Neutrophil (primary cell): Measurements from ENCODE around the gene ATP2B3.

Experiments used
- H3K27ac ChIP-seq: fragments of 200-600 bp; sonication (generic); 2 replicates; pipeline ENCODE4 v1.5.1; 2016; ENCODE audit warnings: mild to moderate bottlenecking, moderate library complexity
- H3K27me3 ChIP-seq: fragments of 200-600 bp; sonication (generic); 2 replicates; pipeline ENCODE4 v1.6.0; 2016; ENCODE audit warnings: mild to moderate bottlenecking
- H3K36me3 ChIP-seq: fragments of 200-600 bp; sonication (generic); 2 replicates; pipeline ENCODE4 v1.5.1; 2017
- H3K4me1 ChIP-seq, 2 experiments: fragments of 200-600 bp in 1 of 2; sonication (generic) in 1 of 2; 1 replicate in 1 of 2; 2 replicates in 1 of 2; pipeline versions ENCODE4 v1.5.1 to v1.6.1; 2013 to 2016; ENCODE audit warnings: low read depth in 1 of 2, low read length in 1 of 2, mild to moderate bottlenecking in 1 of 2, moderate library complexity in 1 of 2; ENCODE audit not compliant: control insufficient read depth in 1 of 2, insufficient read depth in 1 of 2
- H3K4me3 ChIP-seq, 2 experiments: fragments of 200-600 bp in 1 of 2; sonication (generic) in 1 of 2; 1 replicate in 1 of 2; 2 replicates in 1 of 2; pipeline ENCODE4 v1.5.1; 2013 to 2016; ENCODE audit warnings: low read depth in 1 of 2, low read length in 1 of 2, mild to moderate bottlenecking in 1 of 2, moderate library complexity in 1 of 2
- H3K9me3 ChIP-seq: fragments of 200-600 bp; sonication (generic); 2 replicates; pipeline ENCODE4 v1.5.1; 2016
- TF ChIP-seq, protein P1 (sequence below): fragments of 200-600 bp; sonication (generic); IDR thresholded peaks from 2 replicates; pipeline ENCODE4 v1.5.1; 2016; ENCODE audit warnings: antibody characterized with exemption

Gene ATP2B3

DNA sequence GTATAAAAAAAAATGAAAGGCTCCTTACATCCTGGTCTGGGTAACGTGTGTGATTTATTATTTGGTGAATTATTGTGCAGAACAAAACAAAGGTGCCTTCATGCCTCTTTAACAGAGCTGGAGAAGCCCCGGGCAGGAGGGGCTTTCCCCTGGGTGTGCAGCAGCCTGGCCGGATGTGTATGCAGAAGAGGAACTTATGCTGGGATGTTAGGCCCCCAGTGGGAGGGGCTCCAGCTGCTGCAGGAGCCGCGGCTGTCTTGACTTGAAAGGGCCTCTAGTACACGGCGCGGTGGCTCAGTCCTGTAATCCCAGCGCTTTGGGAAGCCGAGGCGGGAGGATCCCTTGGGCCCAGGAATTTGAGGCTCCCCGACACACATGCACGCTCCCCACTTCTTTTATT lies 65.5 kb downstream of the ATP2B3 start:
- no peak overlapping the region for H3K4me3 ChIP-seq
- H3K9me3 ChIP-seq: no peaks in the 10 kb centered on the region
- H3K27me3 ChIP-seq: no peaks in the 10 kb centered on the region
- TF ChIP-seq, protein P1, sequence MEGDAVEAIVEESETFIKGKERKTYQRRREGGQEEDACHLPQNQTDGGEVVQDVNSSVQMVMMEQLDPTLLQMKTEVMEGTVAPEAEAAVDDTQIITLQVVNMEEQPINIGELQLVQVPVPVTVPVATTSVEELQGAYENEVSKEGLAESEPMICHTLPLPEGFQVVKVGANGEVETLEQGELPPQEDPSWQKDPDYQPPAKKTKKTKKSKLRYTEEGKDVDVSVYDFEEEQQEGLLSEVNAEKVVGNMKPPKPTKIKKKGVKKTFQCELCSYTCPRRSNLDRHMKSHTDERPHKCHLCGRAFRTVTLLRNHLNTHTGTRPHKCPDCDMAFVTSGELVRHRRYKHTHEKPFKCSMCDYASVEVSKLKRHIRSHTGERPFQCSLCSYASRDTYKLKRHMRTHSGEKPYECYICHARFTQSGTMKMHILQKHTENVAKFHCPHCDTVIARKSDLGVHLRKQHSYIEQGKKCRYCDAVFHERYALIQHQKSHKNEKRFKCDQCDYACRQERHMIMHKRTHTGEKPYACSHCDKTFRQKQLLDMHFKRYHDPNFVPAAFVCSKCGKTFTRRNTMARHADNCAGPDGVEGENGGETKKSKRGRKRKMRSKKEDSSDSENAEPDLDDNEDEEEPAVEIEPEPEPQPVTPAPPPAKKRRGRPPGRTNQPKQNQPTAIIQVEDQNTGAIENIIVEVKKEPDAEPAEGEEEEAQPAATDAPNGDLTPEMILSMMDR: no peak
- H3K36me3 ChIP-seq: peaks cover 6% of the 10 kb centered on the region
- H3K27ac ChIP-seq: no peak overlapping the region
- H3K4me1 ChIP-seq: peaks cover 5 to 8% of the 10 kb centered on the region in 2 experiments

DNA sequence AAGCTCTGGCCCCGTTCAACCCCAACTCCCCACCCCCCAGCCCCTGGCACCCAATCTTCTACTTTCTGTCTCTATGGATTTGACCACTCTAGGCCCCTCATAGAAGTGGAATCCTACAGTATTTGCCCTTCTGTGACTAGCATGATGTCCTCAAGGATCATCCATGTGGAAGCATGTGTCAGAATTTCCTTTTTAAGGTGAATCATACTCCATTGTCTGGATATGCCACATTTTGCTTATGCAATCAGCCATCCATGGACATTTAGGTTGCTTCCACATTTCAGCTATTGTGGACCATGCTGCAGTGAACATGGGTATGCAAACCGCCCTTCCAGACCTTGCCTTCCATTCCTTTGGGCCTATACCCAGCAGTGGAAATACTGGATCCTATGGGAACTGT lies 66.0 kb downstream of the ATP2B3 start:
- no peak overlapping the region for H3K27ac ChIP-seq
- H3K27me3 ChIP-seq: no peaks in the 10 kb centered on the region

DNA sequence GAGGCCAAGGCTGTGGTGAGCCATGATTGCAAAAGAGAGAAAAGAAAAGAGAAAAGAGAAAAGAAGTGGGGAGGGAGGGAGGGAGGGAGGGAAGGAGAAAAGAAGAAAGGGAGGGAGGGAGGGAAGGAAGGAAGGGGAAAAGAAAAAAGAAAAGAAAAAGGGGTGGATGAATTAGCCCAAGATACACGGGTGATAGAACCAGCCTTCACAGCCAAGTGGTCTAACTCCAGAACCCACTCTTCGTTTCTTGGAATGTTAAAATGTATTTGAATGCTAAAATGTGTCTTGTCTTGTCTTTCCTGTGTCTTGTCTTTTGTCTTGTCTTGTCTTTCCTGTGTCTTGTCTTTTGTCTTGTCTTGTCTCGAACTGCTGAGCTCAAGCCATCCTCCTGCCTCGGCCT lies 68.4 kb downstream of the ATP2B3 start:
- H3K4me3 ChIP-seq: no peak overlapping the region
- no peaks in the 10 kb centered on the region for H3K9me3 ChIP-seq
- no peak overlapping the region for H3K27ac ChIP-seq
- H3K27me3 ChIP-seq: no peaks in the 10 kb centered on the region
- peaks cover 5 to 8% of the 10 kb centered on the region in 2 experiments for H3K4me1 ChIP-seq
- TF ChIP-seq, protein P1: no peak
- peaks cover 26% of the 10 kb centered on the region for H3K36me3 ChIP-seq

More for the DNA sequence above, 66.0 kb downstream of the ATP2B3 start:
- Histone ChIP-seq H3K4me1 (peaks cover 5 to 8% of the 10 kb centered on the region in 2 experiments), H3K4me3 (no peak overlapping the region), H3K9me3 (no peaks in the 10 kb centered on the region), H3K36me3 (peaks cover 11% of the 10 kb centered on the region)
- TF ChIP-seq, protein P1: no peak

DNA sequence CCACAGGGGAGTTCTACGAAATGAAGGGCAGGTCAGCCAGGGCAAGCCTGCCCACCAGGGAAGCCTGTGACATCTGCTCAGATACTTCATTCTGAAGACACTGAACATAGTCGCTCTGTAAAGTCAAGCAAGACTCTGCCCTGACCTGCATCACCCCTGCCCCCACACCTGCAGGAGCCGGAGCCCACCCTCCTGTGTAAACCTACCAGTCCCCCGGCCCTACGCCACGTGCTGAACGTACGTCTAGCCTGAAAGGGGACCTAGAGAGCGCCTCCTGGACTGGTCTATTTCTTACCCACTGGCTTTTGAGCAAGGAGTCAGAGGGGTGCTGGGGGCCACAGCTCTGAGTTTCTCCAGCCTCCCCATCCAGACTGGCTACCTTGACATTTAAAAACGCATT lies 69.9 kb downstream of the ATP2B3 start:
- Histone ChIP-seq H3K36me3 (peaks cover 41% of the 10 kb centered on the region), H3K27me3 (no peaks in the 10 kb centered on the region), H3K27ac (no peak overlapping the region), H3K9me3 (no peaks in the 10 kb centered on the region), H3K4me3 (no peak overlapping the region), H3K4me1 (peaks cover 5 to 8% of the 10 kb centered on the region in 2 experiments)
- TF ChIP-seq, protein P1: no peak

DNA sequence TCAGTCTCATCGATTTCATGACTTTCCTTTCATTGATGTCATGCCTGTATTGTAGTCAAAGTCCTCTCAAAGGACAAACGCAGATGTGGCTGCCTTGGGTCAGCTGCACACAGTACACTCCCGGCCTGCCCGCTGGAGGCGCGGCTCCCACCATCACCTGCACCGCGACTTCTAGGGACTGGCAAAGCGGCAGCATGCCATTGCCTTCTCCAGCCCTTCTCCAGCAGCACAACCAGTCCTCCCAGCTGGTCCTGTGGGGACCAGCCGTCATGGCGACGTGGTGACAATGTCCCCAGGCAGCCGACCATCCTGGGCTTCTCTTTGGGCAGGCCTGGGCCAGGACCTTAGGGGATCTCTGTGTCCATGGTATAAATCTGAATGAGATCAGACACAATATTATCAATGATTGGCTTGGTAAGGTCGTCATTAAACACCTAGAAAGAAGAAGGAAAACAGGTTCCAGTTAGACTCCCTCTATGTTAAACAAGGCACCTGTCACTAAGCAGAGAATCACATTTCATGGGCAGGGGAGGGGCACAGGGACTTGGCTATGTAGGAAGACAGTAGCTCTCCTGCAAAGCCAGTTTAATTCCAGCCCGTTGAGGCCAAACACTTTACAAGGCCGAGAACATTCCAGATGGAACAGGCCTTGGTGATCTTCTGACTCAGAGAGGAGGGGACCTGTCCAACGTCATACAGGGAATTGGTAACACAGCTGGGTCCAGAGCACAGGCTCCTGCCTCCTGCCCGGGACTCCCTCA lies 70.8 kb downstream of the ATP2B3 start:
- H3K4me1 ChIP-seq: peaks cover 0 to 3% of the 10 kb centered on the region in 2 experiments
- TF ChIP-seq, protein P1: no peak
- no peak overlapping the region for H3K27ac ChIP-seq
- H3K36me3 ChIP-seq: peaks cover 50% of the 10 kb centered on the region
- H3K9me3 ChIP-seq: no peaks in the 10 kb centered on the region
- H3K4me3 ChIP-seq: no peak overlapping the region
- no peaks in the 10 kb centered on the region for H3K27me3 ChIP-seq
